ENCODE measurements around the gene SNX18.

The SNX18 gene

GRCh38 chr5:54540286-54540685 lies 22.7 kb downstream of the SNX18 start:
- no peak overlapping the region for H3K4me3 ChIP-seq (ENCODE audit: low read depth, low read length)
- TF ChIP-seq CTCF (IDR thresholded peaks at IDR 0.05; ENCODE audit: borderline replicate concordance, insufficient read depth, low read depth, low read length) = no peak

GRCh38 chr5:54541823-54542783 lies 24.5 kb downstream of the SNX18 start:
- TF ChIP-seq CTCF (IDR thresholded peaks at IDR 0.05; ENCODE audit: borderline replicate concordance, insufficient read depth, low read depth, low read length) = no peak
- no peak overlapping the region for H3K4me3 ChIP-seq (ENCODE audit: low read depth, low read length)

DNA sequence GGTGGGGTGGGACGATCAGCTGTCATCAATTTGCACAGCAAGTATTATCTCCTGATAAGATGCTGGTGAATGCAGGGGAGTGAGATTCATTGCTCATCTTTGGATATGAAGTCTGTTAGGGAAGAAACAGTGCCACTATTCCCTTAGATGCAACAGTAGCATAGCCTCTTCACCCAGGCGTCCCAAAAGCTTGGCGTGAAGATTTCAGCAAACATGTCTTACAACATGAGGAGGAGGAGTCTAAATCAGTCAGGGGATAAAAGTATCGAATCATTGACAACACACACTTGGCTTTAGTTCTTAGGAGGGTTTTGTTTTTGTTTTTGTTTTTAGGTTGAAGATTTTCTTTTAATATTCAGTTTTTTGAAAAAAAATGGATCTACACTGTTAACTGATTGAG lies 26.5 kb downstream of the SNX18 start:
- no peak overlapping the region for H3K4me3 ChIP-seq (ENCODE audit: low read depth, low read length)
- TF ChIP-seq CTCF (IDR thresholded peaks at IDR 0.05; ENCODE audit: borderline replicate concordance, insufficient read depth, low read depth, low read length) = no peak

DNA sequence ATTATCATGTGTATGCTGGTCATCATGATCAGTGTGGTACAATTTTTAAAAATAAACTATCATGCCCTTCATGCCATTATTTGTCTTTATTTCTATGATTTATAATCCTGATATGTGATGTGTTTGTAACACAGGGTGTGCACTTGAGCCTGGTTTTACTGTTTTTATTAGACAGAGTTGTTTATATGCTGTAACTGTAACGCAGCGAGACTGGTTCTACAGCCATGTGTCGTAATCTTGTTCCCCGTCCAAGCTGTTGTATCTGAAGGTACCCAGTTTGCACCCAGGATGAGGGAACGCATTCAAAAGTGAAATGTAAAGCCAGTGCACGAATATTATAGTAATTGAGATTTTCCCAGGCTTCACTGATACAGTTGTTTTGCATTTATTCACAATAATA lies 28.2 kb downstream of the SNX18 start:
- TF ChIP-seq CTCF (IDR thresholded peaks at IDR 0.05; ENCODE audit: borderline replicate concordance, insufficient read depth, low read depth, low read length) = no peak

GRCh38 chr5:54547711-54548250 lies 30.2 kb downstream of the SNX18 start:
- TF ChIP-seq CTCF (IDR thresholded peaks at IDR 0.05; ENCODE audit: borderline replicate concordance, insufficient read depth, low read depth, low read length) = no peak
- H3K4me3 ChIP-seq (ENCODE audit: low read depth, low read length) = no peak overlapping the region

More for the DNA sequence above, 28.2 kb downstream of the SNX18 start:
- H3K4me3 ChIP-seq (ENCODE audit: low read depth, low read length) = no peak overlapping the region

GRCh38 chr5:54548565-54548964 lies 31.0 kb downstream of the SNX18 start:
- no peak for TF ChIP-seq CTCF (IDR thresholded peaks at IDR 0.05; ENCODE audit: borderline replicate concordance, insufficient read depth, low read depth, low read length)

DNA sequence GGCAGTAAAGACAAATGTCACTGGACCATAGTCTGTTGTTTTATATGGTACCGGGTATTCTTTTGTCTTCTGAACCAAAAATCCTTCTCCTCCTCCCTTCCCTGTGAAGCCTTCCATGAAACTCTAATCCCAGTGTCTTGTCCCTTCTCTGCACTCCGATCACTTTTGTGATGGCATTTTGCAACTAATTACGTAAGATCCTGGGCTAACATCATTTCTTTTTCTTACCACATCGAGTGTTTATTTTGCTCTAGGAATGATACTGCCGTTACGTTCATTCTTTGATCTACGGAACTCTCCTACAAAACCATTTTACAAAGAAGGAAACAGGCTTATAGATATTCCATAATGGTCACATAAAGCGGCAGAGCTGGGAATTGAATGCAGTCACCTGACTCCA lies 33.7 kb downstream of the SNX18 start:
- no peak overlapping the region for H3K4me3 ChIP-seq (ENCODE audit: low read depth, low read length)
- TF ChIP-seq CTCF (IDR thresholded peaks at IDR 0.05; ENCODE audit: borderline replicate concordance, insufficient read depth, low read depth, low read length) = no peak

More at GRCh38 chr5:54548565-54548964, 31.0 kb downstream of the SNX18 start:
- H3K4me3 ChIP-seq (ENCODE audit: low read depth, low read length) = no peak overlapping the region
